GM18526 (cell line): ENCODE measurements around the gene NUDT14.

Source experiments
- POLR2A ChIP-seq: IDR thresholded peaks from 3 replicates; pipeline ENCODE4 v1.6.1; 2011; ENCODE audit not compliant: insufficient read length; ENCODE audit errors: extremely low read depth

Gene NUDT14

DNA sequence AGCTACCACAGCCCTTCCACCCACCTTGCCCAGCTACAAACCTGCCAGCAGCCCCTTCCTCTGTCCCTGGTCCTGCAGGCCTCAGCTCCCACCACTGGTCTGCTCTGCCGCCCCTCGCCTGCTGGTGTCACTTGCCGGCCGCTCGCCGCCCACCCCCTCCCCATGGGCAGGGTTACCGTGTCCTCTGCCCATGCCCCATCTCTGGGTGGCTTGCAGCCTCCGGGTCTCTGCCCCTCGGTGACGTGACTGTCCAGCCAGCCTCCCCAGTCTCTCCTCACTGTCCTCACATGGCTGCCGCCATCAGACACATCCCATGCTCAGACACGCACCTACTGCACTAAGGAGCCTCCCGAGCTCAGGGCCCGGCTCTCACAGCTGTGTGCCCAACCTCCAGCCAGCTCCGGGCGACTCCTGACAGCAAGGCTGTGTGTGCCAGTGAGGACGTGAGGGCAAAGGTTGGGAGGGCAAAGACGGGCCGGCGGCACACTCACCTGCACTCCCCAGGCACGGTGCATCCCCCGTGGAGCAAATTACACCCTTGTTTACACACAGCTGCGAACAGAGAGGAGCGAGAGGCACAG, 26.0 kb downstream of the NUDT14 start:
- TF ChIP-seq POLR2A: no peak

DNA sequence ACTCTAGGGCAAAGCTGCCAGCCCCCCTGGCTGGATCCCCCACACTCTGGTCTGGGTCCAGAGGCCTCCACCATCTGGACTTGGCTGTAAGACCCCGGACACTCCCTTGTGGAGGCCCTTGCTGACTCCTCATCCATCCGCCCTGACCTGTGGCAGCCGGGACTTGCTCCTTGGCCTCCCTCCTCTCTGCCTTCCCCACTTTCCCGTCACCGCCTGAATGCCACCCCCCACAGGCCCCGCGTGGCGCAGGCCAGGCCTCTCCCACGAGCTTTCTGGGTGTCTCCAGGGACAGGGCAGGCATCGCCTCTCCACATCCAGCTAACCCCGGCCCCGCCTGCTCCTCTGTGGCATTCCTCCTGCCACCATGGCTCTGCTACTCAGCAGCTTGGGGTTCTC, 26.6 kb downstream of the NUDT14 start:
- TF ChIP-seq POLR2A: no peak

- no peak for TF ChIP-seq POLR2A
Observed at GRCh38 chr14:105153739-105154475, 27.2 kb downstream of the NUDT14 start.

- no peak for TF ChIP-seq POLR2A
Observed at GRCh38 chr14:105153331-105153731, 27.8 kb downstream of the NUDT14 start.

- TF ChIP-seq POLR2A: no peak
Observed at GRCh38 chr14:105152794-105153241, 28.3 kb downstream of the NUDT14 start.

DNA sequence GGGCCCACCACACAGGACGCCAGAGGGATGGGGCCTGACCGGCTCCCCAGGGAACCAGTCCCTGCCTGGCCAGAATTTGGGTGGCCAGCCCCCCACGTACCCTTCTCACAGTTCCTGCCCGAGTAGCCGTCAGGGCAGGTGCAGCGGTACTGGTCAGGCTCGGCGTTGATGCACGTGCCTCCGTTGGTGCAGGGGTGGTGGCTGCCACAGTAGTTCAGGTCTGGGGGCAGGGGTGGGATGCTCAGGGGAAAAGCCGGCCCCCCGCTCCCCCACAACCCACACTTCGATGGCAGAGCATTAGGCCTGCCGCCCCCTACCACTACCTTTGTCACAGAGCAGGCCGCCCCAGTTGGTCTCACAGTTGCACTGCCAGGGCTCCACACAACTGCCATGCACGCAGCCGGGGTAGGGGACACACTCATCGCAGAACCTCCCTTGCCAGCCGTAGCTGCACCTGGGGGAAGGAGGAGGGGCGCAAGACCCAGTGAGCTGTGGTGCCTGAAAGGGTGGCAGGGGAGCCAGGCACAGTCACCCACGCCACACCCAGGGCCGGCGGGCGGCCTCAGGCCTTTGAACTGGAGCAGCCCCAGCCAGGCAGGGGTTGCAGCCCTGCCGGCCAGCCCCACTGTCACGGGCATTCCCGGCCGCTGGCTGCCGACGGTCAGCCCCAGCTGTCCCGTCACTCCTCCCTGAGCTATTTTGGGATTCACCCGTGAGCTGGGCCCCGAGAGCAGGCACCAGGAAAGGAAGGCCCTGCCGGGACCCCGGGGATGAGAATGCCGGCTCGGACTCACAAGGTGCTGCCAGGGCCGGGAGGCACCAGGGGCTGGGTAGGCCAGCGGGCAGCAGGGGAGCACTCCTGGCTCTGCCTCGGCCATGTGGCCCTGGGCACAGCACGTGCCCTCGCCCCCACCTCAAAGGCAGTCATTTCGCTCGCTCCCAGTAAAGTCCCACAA, 29.0 kb downstream of the NUDT14 start:
- TF ChIP-seq POLR2A: no peak

- TF ChIP-seq POLR2A: no peak
Observed at GRCh38 chr14:105151084-105151837, 29.9 kb downstream of the NUDT14 start.

GRCh38 chr14:105150368-105151083, 30.6 kb downstream of the NUDT14 start:
- no peak for TF ChIP-seq POLR2A

DNA sequence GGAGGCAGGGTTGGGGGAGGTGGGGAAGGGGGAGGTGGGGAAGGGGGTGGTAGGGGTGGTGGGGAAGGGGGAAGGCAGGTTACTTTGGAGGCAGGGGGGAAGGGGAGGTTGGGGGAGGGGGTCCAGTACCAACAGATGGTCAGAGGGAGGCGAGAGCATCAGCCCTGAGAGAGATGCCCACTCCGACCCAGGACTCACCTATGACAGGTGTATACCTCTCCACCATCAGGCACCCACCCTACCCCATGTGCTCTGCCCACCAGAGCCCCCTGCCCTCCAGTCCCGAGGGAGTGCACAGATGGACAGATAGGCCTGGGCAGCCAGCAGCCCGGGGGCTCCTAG, 31.1 kb downstream of the NUDT14 start:
- TF ChIP-seq POLR2A: no peak

DNA sequence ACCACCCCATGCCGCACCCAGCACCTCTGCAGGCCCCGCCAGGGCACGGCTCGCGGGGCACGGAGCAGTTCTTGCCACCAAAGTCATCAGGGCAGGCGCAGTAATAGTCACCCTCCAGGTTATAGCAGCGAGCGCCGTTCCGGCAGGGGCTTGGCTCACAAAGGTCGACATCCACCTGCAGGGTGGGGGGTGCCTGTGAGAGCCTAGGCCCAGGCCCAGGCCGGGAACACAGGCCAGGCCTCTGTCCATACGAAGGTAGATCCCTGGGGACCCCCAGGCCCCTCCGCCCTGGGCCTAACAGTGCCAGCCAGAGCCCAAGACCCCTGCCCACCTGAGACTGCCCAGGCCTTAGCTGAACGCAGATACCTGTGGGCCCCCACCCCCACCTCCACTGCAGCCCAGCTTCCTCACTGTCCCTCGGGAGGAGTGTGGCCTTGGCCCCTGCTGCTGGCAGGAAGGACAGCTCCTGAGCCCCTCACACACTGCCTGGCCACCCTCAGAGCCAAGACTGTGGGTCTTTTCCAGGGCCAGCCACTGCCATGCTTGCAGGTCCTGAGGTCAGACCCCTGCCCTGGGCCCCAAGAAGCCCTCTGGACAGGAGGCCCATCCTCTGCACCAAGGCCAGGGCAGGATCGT, 31.8 kb downstream of the NUDT14 start:
- TF ChIP-seq POLR2A: no peak

GRCh38 chr14:105148604-105149145, 32.4 kb downstream of the NUDT14 start:
- no peak for TF ChIP-seq POLR2A

GRCh38 chr14:105147671-105148603, 33.2 kb downstream of the NUDT14 start:
- no peak for TF ChIP-seq POLR2A
